ENCODE measurements around the gene ZIC4.

The ZIC4 gene

DNA sequence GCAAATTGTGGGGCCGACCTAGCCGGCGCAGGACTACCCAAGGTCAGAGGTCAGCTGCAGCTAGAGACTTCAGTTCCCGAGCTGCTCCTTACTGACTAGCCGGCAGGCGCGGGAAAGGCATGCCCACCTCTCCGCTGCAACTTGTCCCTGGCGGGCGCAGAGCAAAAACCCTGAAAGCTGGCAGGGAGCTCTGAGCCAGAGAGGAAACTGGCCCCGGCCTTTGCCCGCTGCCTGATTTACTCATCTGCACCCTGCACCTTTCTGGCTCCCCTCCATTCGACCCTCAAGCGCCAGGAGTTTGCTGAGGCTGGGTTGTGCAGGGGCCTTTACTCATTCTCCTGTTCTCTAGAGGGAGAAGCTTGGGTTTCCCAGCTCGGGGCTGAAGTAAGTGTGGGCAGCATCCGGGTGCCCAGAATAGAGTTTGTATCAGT lies 1.5 kb downstream of the ZIC4 start:
- DNase-seq: no peak

DNA sequence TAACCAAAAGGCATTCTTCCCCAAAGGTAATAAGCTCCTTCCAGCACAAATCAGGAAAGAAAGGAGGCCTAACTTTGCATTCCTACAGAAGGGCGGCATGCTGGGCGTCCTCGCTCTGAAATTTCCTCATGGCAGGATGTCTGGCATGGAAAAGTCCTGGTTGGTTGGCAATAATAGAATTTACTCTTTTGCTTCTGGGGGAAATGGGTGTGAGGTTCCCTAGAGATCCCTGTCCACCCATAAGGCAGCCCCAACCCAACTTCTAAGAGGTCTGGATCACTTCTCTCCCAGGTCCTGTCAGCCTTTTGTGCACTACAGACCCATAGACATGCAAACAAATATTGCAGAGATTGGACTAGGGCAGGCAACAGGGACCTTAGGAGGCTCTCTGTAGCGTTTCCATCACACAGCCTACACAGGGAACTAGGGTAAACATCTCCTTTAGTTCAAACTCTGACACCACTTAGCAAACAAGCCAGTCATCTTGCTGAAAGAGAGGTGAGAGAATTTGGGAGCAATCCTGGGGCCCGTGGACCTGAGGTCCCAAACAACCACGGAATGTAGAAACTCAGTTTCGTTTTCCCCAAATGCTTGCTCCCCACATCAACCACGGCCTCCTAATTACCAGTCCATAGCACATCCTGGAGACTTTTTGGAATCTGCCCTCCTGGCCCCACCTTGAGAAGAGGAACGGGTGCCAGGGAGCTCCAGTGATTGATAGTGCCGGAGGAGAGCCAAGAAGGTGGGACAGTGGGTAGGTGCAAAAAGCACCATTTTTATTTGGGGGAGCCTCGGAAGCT lies 2.1 kb downstream of the ZIC4 start:
- DNase-seq: no peak

DNA sequence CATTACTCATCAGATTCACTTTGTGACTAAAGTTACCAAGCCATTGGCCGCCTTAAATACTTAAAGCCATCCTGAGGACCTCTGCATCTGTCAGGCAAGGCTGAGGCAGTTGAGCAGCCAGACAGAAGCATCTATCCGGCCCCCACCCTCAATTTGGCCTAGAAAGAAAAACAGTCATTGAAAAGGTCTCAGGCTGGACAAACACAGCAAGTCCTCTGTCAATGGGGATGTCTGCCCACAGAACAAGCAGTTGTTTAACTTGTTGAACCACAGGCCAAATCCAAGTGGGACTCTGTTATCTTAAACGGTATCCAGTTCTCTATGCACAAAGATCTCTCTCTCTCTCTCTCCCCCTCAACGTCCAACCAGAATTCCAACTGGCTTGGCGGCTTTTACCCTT lies 2.8 kb downstream of the ZIC4 start:
- DNase-seq: no peak

DNA sequence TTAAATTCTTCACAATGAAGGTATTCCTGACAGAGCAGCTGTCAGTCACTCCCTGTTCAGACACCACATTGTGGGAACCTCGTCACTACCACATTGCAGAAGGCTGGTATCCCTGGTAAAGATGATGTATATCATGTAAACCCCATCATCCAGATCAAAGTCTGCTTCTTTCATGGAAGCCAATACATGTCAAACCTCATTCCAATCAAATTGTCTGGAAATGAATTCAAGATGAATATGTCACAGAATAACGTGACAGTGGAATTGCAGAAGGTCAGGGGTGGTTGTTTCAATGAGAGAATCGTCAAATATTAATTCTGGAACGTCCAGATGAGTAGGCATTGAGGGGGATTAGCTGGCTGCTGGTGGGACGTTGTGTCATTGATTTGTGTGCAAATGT lies 4.2 kb downstream of the ZIC4 start:
- no peak for DNase-seq

DNA sequence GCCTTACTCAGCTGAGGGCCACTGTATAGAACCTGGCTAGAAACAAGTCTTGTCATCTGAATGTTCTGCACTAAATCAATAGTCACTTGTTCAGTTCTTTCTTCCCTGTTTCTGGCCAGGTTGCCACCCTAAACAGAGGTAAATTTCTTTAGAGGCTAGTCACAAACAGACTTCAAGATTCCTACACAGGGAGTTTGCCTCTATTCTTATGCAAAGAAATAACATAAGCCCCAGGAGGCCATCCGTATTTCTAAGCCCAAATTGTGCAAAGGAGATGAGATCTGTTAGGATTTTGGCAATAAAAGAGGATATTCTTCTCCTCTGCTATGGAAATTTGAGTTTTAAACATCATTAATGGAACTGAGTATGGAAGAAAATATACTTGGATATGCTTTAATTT lies 4.9 kb downstream of the ZIC4 start:
- no peak for DNase-seq

DNA sequence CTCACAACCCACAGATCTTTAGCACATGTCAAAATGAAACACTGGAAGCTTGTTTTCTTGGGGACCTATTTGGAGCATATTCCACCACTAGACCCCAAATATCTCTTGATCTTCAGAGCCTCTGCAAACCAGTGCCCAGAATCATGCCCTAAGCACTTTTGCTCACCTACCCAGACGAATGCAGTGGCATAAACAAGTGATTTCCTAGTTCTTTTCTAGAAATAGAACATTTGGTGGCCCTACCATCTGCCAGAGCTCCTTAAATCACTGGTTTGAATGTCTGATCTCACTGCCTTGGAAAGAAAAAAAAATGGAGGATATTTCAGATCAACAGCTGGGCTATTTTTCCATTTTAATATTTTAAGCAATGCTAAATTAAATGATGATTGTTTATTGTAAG lies 5.3 kb downstream of the ZIC4 start:
- DNase-seq: no peak

DNA sequence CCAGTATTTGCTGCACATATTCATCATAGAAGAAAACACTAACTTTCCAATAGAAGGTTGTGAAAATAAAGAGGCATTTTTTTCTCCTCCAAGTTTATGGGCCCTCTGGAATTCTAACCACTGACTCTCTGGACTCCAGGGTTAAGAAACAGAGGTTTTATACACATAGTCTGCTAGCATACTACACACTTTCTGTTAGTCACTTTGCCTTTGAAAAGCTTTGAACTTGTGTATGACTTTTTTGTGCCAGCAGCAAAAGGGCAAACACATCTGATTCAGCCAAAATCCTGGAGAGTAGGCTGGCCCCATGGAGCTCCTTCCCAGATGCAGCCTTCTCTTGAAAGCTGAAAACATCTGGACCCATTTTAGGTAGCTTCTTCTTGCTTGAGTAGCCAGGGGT lies 6.2 kb downstream of the ZIC4 start:
- DNase-seq: no peak

DNA sequence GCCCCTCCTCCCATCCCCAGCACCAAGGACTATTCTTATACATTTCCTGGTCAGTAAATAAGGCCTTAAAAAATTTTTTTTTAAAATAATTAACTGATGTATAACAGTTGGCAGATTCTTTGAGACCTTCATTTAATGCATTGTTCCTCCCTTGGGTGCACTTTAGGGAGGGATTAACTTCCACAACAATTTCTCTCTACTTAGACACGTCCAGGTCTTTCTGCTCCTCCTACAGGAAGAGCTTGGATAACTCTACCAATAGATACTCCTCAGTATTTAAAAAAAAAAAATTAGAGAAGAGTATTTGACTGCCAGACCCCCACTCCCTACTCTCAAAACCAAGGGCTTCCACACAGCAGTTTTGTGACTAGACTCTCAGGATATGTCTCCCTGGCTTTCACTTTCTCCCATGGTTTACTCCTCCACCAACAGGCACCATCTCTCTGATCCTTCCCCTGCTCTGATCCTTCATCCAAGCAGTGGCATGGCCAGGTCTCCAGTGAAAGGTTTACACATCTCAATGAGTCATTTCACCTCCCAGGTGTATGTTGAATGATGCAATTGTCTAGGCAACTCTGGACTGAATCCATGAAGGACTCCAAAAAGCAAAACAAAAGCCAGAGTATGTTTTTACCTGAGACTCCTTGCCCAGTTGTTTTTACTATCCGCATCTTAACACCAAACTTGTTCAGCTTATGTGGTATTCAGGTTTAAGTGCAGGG lies 7.4 kb downstream of the ZIC4 start:
- DNase-seq: no peak

DNA sequence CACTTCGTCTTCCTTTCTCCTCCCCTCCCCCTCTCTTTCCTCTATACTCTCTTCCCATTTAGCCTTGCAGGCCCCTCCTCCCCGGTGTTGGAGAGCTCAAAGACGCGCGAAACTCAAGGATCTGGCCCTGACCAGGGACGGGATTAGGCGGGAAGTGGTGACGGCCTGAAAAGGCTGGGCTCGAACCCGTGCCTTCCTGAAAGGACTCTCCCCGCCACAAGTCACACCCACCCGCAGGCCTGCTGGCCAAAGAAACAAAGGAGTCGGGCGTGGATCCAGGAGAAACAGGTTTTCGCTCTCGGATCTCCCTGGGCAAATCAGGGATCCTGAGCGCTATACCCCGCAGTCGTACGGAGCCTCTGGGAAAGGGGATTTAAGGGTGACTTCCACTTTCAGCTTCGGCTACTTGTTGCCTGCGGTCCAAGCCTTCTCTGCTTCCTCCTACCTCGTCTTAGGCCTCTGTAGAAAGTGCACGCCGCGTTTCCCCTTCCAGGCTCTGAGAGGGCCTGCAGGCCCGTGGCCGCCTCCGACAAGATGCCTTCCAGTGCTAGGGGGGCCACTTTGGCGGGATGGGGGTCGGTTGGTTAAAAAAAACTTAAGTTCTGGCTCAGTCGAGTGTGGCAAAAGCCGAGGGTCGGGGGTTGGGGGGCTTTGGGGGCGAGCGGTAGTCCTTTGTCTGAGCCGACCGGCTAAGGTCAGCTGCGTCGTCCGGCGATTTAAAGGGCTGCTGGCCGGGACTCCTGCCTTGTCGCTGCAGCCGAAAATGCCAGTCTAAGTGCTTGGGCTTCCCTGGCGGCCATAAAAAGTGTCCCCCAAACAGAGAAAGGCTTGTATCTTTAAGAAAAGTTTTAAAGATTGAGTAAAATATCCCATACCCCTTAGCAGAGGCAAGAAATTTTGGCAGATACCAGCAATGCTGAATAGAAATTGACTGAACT lies 8.2 kb downstream of the ZIC4 start:
- no peak for DNase-seq

DNA sequence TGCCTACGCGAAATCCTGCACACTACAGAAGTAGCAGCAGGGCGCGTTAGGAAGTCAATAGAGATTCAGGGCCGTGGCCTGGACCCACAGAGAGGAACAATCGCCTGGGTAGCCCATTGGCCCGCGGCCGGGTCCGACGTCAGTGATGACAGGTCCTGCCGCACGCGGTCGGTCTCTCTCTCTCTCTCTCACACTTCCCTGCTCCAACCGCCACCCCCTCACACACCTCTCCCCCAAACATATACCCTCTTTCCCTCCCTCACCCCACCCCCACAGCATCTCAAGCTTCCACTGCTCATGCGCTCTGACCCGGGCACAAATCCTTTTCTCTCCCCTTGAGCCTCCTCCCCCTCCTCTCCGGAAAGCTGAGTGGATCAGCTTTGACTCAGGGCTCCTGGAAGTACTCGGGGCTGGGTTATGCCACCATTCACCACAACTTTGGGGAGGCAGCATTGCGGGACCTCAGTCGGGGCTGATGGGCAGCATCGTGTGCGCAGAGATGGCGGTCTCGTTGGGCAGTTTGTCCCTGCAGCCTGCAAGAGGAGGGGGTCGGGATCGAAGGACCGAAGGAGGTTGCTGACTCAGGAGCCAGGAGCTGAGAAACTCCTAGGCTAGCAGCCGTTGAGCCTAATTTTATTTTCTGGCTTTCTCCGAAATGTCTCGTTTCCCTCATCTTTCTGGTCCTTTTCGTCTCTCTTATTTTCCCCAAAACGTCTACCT lies 9.0 kb downstream of the ZIC4 start:
- no peak for DNase-seq

DNA sequence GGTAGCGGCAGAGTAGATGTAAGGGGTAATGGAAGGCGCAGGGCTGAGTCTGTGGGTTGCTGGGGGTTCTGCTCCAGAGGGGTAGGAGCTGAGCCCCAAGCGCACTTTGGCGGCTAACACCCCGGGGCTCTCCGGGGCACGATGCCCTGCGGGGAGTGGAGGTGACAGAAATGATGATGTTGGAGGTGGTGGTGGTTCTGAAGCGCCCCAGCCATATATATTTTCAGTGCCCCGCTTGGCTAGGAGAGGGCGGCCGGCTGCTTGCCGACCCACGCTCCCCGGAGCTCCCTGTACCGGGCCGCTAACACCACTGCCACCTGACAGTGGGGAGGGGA lies 9.7 kb downstream of the ZIC4 start:
- DNase-seq: no peak

DNA sequence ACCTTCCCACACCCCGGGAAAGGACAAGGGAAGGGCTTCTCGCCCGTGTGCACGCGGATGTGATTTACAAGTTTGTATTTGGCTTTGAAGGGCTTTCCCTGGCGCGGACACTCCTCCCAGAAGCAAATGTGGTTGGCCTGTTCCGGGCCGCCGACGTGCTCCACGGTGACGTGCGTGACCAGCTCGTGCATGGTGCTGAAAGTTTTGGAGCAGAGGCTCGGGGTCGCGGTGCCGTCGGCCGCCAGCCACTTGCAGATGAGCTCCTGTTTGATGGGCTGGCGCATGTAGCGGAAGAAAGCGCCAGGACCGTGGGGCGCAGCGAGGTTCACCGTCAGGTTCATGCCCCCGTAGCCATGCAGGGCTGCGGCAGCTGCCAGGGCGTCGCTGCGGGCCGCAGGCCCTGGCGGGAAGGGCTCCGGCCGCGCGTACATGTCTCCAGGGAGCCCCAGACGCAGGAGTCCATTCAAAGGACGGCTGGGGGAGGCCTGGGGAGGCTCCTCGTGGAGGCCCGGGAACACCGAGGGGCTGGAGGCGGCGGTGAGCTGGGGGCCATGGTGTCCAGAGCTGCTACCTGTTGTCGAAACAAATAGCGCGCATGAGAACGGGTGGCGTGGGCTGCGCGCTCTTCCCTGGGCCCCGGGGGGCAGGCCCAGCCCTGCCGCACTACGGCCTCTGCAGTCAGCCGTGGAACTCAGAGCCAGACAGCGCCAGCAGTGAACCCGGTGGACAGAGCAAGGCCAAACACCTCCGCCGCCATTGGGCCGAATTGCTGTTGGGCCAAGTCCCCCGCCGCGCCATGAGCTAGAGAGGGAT lies 10.2 kb downstream of the ZIC4 start:
- no peak for DNase-seq

DNA sequence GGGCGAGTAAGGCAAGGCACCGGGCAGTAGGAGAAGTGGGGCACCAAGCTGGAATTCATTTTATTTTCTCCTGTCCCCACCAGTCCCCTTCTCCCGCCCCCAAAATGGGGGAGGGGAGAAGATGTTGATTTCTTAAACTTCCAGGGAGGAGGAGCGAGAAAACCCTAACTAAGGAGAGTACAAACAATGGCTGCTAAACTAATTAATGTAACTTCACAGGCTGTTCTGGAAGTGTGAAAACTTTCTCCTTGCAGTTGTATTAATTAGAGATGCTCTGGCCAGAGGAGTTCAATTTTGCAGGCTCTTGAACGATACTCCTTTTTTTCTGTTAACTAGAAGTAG lies 11.5 kb downstream of the ZIC4 start:
- no peak for DNase-seq

DNA sequence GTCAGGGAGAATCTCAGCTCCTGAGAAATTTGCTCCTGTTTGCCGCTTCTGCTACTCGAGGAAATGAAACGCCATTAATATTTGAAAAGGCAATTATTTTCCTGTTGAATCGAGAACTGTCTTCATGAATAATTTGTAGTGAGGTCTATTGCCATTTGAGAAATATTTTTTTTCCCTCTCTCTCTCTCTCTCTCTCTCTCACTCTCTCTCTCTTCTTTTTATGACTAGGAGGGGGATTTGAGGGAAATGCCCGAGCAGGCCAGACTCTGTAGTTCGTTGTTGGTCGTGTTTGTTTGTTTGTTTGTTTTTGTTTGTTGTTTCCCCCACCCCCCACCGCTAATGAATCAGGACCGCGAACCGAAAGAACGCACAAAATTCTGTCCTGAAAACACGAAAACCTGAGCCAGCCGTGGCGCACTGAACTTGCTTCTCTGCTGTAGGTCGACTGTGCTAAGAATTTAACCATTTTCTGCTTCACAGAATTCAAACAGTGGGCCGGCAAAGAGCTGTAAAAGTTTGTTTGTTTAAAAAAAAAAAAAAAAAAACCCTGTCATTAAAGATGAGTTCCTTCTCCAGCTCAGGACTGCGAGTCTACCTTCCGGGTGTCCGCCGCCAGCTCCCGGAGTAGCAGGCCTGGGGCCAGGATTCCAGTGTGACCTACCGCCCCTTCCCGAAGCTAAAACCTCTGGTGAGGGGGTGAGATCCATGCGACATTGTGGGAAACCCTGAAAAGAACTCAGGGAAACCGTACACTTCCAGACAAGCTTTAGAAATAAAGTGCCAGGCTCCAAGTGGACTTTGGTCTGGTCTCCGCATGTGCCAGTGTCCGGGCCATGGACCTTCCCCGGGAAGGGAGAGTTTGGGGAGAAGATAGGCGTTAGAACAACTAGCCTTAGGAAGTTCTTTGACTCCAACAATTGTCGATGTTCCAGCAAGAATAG lies 12.1 kb downstream of the ZIC4 start:
- no peak for DNase-seq

DNA sequence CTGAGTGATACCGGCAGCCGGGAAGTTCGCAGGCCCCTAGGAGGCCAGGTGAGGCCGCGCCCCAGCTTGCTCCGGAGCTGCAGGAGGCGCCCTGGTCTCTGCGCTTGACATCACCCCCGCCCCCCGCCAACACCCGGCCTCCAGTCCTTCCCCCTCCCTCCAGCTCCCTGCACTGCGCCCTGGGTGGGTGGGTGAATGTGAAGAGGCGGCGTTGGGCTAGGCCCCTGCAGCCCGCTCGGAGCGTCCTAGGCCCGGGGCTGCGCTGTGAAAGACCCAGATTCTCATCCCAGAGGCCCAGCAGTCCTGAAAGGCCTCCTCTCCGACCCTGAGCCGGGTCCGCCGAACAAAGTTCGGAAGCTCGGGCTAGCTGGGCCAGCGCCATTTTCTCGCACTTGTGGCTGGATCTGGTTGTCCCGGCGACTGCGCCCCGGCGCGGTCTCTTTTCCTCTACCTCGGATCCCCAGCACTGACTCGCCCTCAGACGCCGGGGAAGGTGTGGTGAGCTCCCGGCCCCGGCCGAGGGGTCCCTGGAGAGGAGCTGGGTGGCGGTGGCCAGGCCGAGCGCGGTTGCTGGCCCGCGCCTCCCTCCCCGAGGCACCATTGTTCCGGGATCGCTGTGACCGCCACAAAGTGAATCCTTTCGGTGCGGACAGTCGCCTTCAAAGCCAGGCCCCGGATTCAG lies 12.9 kb downstream of the ZIC4 start:
- no peak for DNase-seq

DNA sequence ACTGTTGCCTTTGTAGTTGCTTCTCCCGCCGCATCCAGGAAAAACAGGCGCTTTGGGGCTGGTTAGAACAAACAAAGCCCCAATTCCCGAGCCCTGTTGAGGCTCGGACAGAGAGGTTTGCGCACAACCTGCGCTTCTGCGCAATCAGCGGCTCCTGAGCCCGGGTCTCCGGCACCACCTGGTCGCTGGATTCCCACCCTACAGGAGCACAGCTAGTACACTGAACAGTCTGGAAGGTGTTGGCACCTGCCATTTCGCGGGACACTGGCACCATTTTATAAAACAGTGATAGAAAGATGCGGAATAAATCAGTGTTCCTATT lies 13.8 kb downstream of the ZIC4 start:
- DNase-seq: no peak

DNA sequence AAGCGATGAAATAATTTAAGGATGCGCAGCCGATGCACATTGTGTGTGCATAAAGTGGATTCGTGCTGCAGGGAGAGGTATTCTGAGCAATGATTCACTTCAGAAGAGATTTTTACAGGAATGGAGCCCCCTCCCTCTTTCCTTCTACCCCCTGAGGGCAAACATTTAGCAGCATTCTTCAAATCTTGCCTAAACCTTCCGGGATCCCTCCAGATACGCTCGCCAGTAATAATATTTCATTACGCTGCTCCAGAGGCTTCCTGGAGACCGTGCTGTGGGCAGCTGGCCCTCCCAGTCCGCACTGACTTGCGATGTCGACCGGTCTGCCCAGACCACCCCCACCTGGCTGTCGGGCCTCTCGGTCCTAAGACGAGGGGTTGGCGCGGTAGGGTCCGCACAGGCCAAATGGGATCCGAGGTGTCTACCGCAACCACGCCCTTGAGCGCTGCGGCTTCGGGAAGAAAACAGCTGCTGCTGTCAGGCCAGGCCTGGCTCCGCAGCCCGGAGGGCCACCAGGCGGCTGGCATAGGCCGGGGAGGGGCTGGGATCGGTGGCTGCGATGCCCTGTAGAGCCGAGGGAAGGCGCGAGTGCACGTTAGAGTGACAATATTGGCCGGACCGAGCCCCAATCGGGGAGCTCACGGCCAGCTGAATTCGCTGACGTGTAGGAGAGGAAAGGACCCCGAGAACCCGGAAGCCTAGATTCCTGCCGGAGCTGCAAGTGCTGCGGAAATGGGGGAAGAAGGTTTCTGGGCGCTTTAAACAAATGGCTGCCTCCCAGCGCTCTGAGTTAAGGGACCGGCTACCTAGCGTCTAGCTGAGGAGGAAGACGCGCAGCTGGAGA lies 14.3 kb downstream of the ZIC4 start:
- DNase-seq: no peak

DNA sequence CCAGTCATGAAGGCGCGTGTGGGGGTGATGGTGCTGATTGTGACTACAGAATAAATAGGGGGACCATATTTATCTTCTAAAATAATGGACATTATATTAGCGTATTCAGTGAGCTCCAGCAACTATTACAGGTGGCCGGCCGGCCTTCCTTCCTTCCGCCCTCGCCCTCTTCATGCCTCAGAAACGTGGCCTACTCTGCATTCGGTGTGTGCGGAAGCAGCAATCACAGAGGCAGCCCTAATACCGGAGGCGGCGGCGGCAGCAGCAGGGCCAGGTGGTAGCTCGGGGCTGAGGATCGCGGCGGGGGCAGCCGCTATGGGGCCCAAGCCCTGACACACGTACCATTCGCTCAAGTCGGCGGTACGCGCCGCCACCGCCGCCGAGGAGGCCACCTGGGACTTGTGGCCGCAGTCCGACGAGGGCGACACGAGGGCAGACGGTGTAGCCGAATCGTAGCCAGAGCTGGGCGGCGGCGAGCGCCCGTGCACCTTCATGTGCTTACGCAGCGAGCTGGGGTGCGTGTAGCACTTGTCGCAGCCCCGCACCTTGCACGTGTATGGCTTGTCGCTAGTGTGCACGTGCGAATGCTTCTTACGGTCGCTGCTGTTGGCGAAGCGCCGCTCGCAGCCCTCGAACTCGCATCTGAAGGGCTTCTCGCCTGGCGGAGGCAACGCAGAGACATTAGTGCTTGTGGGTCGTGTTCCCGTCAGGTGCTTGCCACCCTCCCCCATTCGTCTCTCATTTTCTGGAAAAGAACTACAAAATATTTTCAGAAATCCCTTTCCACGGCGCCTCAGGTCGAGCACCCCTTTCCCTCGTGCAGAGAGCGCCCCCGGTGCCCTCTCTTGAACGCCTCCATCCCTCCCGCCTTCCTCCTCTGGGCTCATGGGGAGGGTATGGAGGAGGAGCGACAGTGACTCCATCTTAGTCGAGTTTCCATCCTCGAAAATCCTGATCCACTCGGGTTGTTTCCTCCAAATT lies 15.5 kb downstream of the ZIC4 start:
- DNase-seq: no peak

All from bone marrow (tissue), 2 donors.